PFSK-1 (cell line): Measurements from ENCODE around the gene SNRNP48.

Experiments used
- FOXP2 ChIP-seq: optimal IDR thresholded peaks from 2 replicates; pipeline ENCODE3; 2011; ENCODE audit warnings: borderline replicate concordance, control low read depth, inconsistent platforms; ENCODE audit not compliant: insufficient read depth; ENCODE audit errors: extremely low read length, extremely low read depth
- POLR2AphosphoS5 ChIP-seq: IDR thresholded peaks from 2 replicates; pipeline ENCODE4 v1.6.1; 2012; ENCODE audit warnings: low read depth, mild to moderate bottlenecking, control low read depth, low read length, moderate library complexity
- REST ChIP-seq, 2 experiments: IDR thresholded peaks; 2 replicates each; pipeline versions ENCODE4 v1.6.1 to v1.8.0; 2011 to 2012; ENCODE audit warnings: low read depth in 2 of 2, low read length in 2 of 2, control low read depth in 1 of 2, inconsistent platforms in 1 of 2, mild to moderate bottlenecking in 1 of 2, moderate library complexity in 1 of 2; ENCODE audit not compliant: insufficient read depth in 1 of 2
- SIN3A ChIP-seq: IDR thresholded peaks from 2 replicates; pipeline ENCODE4 v1.6.1; 2012; ENCODE audit warnings: mild to moderate bottlenecking, low read length, moderate library complexity, borderline replicate concordance; ENCODE audit not compliant: insufficient read depth
- TAF1 ChIP-seq: IDR thresholded peaks from 2 replicates; pipeline ENCODE4 v1.6.1; 2012; ENCODE audit warnings: low read length, control low read depth, borderline replicate concordance; ENCODE audit not compliant: insufficient read depth

The SNRNP48 gene

DNA sequence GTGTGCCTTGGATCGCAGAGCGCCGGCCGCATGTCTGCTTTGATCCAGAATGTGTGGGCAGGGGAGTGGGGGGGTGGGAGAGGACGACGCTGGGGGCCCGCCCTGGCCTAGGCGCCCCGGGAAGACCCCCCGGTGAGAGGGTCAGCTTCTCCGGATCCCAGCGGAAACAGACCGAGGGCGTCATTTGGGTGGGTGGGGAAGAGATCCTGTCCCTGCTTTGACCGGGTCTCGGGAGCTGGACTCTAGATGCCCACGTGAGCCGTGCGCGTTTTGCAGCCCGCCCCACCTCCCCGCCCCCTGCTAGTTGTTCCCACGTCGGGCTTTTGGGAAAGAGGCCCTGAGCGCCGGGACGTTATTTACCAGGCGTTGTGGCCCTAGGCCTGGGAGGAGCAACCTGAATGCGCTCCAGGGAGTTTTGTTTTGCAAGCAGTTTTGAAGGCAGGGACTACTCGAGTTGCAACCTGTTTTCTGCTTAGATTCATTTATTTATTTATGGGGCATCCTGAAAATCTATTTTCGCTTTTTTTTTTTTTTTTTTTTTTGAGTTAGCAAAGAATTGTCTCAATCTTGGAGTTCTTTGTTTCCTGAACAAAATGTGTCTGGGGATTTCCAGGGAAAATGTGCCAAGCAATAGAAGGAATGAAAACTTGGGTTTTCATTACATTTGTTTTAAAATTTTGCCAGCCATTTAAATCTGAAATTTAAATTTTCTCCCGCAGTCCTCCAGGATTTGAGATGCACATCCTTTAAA lies 46.9 kb upstream of the SNRNP48 start:
- TF ChIP-seq FOXP2 (no peak), TAF1 (no peak)

DNA sequence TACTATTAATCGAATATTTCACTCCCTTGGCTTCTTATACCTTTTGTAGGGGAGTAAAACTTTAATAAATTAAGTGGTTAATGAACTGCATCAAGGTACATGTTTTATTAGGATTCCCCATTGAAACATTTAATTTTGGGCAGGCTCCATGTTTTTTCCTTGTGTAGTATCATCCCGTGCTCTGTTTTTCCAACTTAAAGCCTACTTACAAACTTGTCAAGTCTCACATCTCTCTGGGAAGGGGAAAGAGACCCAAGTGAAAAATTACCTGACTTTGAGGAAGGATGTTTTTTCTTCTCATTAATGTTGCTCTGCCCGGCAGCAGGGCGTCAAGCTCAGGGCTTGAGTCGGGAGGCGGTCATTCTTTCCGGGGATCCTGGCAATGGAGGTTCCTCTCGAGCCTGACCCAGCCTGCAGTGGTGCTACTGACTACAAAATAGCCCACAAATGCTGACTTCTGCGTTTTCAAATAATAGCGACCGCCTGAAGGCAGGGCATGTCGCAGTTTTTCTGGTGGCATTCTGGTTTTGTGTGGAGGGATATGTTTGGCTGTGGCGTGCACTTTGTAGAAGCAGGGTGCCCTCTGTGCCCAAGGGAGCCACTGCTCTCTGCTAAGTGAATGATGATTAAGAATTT lies 46.1 kb upstream of the SNRNP48 start:
- no peak for TF ChIP-seq POLR2AphosphoS5
- TF ChIP-seq REST (IDR thresholded peaks at IDR 0.05; ENCODE audit: insufficient read depth in 1 of 2, low read depth in 2 of 2, low read length in 2 of 2), result no peak
- no peak for TF ChIP-seq SIN3A
- no peak for TF ChIP-seq TAF1
- no peak for TF ChIP-seq FOXP2

GRCh38 chr6:7544597-7544996 lies 45.4 kb upstream of the SNRNP48 start:
- TF ChIP-seq FOXP2 (no peak), SIN3A (no peak), POLR2AphosphoS5 (no peak), TAF1 (no peak), REST (IDR thresholded peaks at IDR 0.05; ENCODE audit: insufficient read depth in 1 of 2, low read depth in 2 of 2, low read length in 2 of 2) (no peak)

GRCh38 chr6:7545316-7546019 lies 44.5 kb upstream of the SNRNP48 start:
- TF ChIP-seq POLR2AphosphoS5, result no peak
- no peak for TF ChIP-seq REST (IDR thresholded peaks at IDR 0.05; ENCODE audit: insufficient read depth in 1 of 2, low read depth in 2 of 2, low read length in 2 of 2)
- TF ChIP-seq FOXP2, result no peak
- no peak for TF ChIP-seq TAF1
- TF ChIP-seq SIN3A, result no peak

- TF ChIP-seq SIN3A, result no peak
- TF ChIP-seq REST (IDR thresholded peaks at IDR 0.05; ENCODE audit: insufficient read depth in 1 of 2, low read depth in 2 of 2, low read length in 2 of 2), result no peak
- TF ChIP-seq FOXP2, result no peak
- TF ChIP-seq POLR2AphosphoS5, result no peak
- no peak for TF ChIP-seq TAF1
Observed at GRCh38 chr6:7546020-7546369, 44.0 kb upstream of the SNRNP48 start.
